IPS DF 6.9 (cell line): ENCODE measurements around the gene RAD51B.

Experiments
- DNase-seq: peaks from one replicate; pipeline ENCODE4 v3.0.0-alpha.2; 2013; ENCODE audit warnings: low read depth, low spot score
- H3K27ac ChIP-seq: one replicate; pipeline ENCODE4 v1.5.1; 2013; ENCODE audit warnings: low read length, control low read depth
- H3K27me3 ChIP-seq: 2 replicates; pipeline ENCODE4 v1.6.1; 2013; ENCODE audit warnings: mild to moderate bottlenecking, low read length; ENCODE audit not compliant: control insufficient read depth, insufficient read depth
- H3K36me3 ChIP-seq: 2 replicates; pipeline ENCODE4 v1.6.1; 2013; ENCODE audit warnings: low read length; ENCODE audit not compliant: control insufficient read depth, insufficient read depth
- H3K4me1 ChIP-seq: 2 replicates; pipeline ENCODE4 v1.6.1; 2013; ENCODE audit warnings: low read length; ENCODE audit not compliant: control insufficient read depth, insufficient read depth
- H3K4me3 ChIP-seq: 2 replicates; pipeline ENCODE4 v1.5.1; 2013; ENCODE audit warnings: mild to moderate bottlenecking, low read length
- H3K9me3 ChIP-seq: 2 replicates; pipeline ENCODE4 v1.6.1; 2013; ENCODE audit warnings: low read length, inconsistent platforms; ENCODE audit not compliant: control insufficient read depth, insufficient read depth
- WGBS: extraction: QIAGEN DNeasy Blood & Tissue Kit; methylation state at CpG from one replicate; pipeline ENCODE4 v1.1.7; 2013; ENCODE audit warnings: mixed read lengths, missing lambda C conversion rate; ENCODE audit not compliant: insufficient read length, insufficient coverage; 5-methylcytosine and 5-hydroxymethylcytosine counted together

Gene RAD51B

GRCh38 chr14:68208626-68209317, 389.2 kb downstream of the RAD51B start:
- no peaks in the 10 kb centered on the region for H3K27me3 ChIP-seq
- H3K9me3 ChIP-seq: no peaks in the 10 kb centered on the region
- no peak overlapping the region for H3K27ac ChIP-seq
- no CpG with 5 or more reads among the region's 1 CpG for WGBS
- no peak overlapping the region for H3K4me3 ChIP-seq
- H3K36me3 ChIP-seq: no peaks in the 10 kb centered on the region
- DNase-seq: no peak
- peaks cover 1% of the 10 kb centered on the region; the same call in 1 of the 2 replicates for H3K4me1 ChIP-seq

DNA sequence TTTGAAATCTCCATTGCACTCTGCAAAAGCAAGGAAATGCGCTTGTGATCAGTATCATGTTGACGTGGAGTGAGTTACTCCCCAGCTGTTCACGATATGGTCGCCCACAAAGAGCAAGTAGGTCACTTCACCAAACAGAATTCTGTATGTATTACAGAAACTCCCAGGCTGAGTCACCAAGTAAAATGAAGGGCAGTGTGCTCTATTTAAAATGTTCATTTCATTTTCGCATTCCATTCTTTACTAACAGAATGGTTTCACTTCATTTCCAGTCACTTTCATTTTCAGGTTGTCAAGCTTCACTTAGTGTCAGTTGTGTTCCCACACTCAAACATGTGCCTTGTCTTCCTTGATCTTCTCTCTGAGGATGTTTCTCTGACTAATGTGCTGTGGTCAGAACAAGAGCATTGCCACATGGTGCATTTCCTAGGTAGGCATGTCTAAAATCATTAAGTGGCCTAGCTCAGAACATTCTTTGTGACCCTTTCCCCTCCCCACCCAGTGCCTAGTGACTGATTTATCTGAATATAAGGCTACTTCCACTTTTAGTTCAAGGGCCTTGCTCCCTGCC, 391.2 kb downstream of the RAD51B start:
- Histone ChIP-seq H3K4me3 (no peak overlapping the region), H3K4me1 (peaks cover 1% of the 10 kb centered on the region; the same call in 1 of the 2 replicates), H3K36me3 (no peaks in the 10 kb centered on the region), H3K27ac (no peak overlapping the region), H3K9me3 (no peaks in the 10 kb centered on the region), H3K27me3 (no peaks in the 10 kb centered on the region)
- no CpG with 5 or more reads among the region's 5 CpGs for WGBS
- no peak for DNase-seq

- no peaks in the 10 kb centered on the region for H3K36me3 ChIP-seq
- H3K4me3 ChIP-seq: no peak overlapping the region
- H3K4me1 ChIP-seq: peaks cover 1% of the 10 kb centered on the region; the same call in 1 of the 2 replicates
- no peak for DNase-seq
- no peak overlapping the region for H3K27ac ChIP-seq
- no CpG with 5 or more reads among the region's 2 CpGs for WGBS
- no peaks in the 10 kb centered on the region for H3K27me3 ChIP-seq
- no peaks in the 10 kb centered on the region for H3K9me3 ChIP-seq
These were observed 391.8 kb downstream of the RAD51B start for GRCh38 chr14:68211421-68211820.

- no peaks in the 10 kb centered on the region for H3K27me3 ChIP-seq
- DNase-seq: no peak
- no peak overlapping the region for H3K27ac ChIP-seq
- H3K9me3 ChIP-seq: no peaks in the 10 kb centered on the region
- H3K4me3 ChIP-seq: no peak overlapping the region
- peaks cover 1% of the 10 kb centered on the region; the same call in 1 of the 2 replicates for H3K4me1 ChIP-seq
- no CpG with 5 or more reads among the region's 2 CpGs for WGBS
- no peaks in the 10 kb centered on the region for H3K36me3 ChIP-seq
These were observed 392.3 kb downstream of the RAD51B start for GRCh38 chr14:68211886-68212285.

GRCh38 chr14:68212361-68212760, 392.8 kb downstream of the RAD51B start:
- H3K4me3 ChIP-seq: no peak overlapping the region

GRCh38 chr14:68214431-68214830, 394.9 kb downstream of the RAD51B start:
- Histone ChIP-seq H3K4me1 (peaks cover 1% of the 10 kb centered on the region; the same call in 1 of the 2 replicates), H3K9me3 (no peaks in the 10 kb centered on the region), H3K27me3 (no peaks in the 10 kb centered on the region), H3K4me3 (no peak overlapping the region), H3K27ac (no peak overlapping the region), H3K36me3 (no peaks in the 10 kb centered on the region)
- WGBS: no CpG with 5 or more reads among the region's 4 CpGs
- DNase-seq: no peak

More at GRCh38 chr14:68212361-68212760, 392.8 kb downstream of the RAD51B start:
- Histone ChIP-seq H3K36me3 (no peaks in the 10 kb centered on the region), H3K27me3 (no peaks in the 10 kb centered on the region), H3K4me1 (peaks cover 1% of the 10 kb centered on the region; the same call in 1 of the 2 replicates), H3K27ac (no peak overlapping the region), H3K9me3 (no peaks in the 10 kb centered on the region)
- no peak for DNase-seq

DNA sequence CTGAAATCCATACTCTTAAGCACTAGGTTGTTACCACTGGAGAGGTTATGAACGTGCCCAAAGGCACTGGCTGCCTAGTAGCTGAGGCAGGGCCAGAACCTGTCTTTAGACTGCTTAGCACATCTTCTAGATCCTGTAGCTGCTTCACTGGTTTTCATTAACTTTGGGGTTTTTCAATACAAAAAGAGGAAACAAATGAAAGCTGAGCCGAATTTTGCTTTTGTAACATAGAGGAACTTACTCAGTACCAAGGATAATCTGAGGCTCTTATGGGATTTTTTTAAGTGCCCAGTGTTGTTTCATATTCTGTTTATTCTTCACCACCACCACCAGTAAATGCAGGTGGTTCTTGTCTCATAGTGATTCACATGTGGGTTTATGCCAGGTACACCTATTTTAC, 396.1 kb downstream of the RAD51B start:
- Histone ChIP-seq H3K36me3 (no peaks in the 10 kb centered on the region), H3K4me3 (no peak overlapping the region), H3K4me1 (peaks cover 1% of the 10 kb centered on the region; the same call in 1 of the 2 replicates), H3K27ac (no peak overlapping the region), H3K9me3 (no peaks in the 10 kb centered on the region), H3K27me3 (no peaks in the 10 kb centered on the region)
- WGBS: no CpG with 5 or more reads among the region's 2 CpGs
- no peak for DNase-seq

GRCh38 chr14:68216079-68216478, 396.5 kb downstream of the RAD51B start:
- Histone ChIP-seq H3K27me3 (no peaks in the 10 kb centered on the region), H3K9me3 (no peaks in the 10 kb centered on the region), H3K4me1 (no peaks in the 10 kb centered on the region), H3K27ac (no peak overlapping the region), H3K36me3 (no peaks in the 10 kb centered on the region), H3K4me3 (no peak overlapping the region)
- no CpG with 5 or more reads among the region's 3 CpGs for WGBS
- DNase-seq: no peak

DNA sequence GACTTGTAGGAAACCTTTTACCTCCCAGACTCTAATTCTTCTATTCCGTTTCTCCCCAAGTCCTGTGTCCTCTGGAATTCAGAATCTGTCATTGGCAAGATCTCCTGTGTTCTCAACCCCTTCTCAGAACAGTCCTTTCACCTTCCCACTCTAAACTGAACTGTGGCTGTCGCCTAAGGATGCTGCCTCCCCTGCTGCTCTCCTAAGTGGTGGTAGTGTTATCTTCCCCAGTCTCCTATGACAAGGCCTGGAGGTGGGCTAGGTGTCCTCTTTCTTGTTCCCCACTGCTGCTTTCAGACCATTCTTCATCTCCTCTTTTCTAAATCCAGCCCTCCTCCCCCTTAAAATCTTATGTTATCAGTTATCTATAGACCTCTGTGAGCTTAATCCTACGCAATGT, 397.4 kb downstream of the RAD51B start:
- Histone ChIP-seq H3K27me3 (no peaks in the 10 kb centered on the region), H3K9me3 (no peaks in the 10 kb centered on the region), H3K4me3 (no peak overlapping the region), H3K36me3 (no peaks in the 10 kb centered on the region), H3K4me1 (no peaks in the 10 kb centered on the region), H3K27ac (no peak overlapping the region)
- WGBS: no CpG with 5 or more reads among the region's 3 CpGs
- DNase-seq: no peak

DNA sequence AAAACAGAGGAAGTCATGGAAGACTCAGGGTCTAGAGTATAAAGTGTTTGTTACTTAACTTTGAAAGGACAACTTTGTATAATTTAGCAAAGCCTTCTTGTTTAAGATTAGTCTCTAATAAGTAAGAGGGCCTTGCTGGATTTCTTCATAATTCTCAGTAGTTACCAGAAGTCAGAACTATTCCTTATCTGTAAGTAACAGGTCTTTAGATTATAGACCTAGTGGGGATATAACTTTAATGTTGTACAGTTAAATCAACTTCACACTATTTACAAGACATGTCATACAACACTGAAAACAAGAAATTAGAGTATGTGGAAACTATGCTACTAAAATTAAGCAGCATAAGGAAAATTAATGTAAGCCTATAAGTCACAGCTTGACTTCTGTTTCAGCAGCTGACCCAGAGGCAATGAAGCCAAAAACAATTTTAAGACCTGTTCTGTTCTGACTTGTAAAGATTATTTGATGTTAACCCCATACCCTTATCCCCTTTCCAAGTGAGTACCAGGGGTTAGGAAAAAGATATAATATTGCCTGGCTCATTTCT, 398.3 kb downstream of the RAD51B start:
- H3K9me3 ChIP-seq: no peaks in the 10 kb centered on the region
- no peak for DNase-seq

DNA sequence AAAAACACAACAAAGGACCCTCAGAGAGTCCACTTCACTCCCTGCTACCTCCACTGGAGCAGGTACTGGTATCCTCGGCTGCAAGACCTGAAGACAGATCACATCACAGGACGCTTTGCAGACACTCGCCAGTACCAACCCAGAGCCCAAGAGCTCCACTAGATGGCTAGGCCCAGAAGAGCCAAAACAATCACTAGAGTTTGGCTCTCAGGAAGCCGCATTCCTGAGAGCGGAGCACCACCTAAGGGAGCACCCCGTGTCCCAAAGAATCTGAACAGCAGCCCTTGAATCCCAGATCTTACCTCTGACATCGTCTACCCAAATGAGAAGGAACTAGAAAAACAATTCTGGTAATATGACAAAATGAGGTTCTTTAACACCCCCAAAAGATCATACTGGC, 399.8 kb downstream of the RAD51B start:
- no CpG with 5 or more reads among the region's 7 CpGs for WGBS
- H3K36me3 ChIP-seq: no peaks in the 10 kb centered on the region
- no peak overlapping the region for H3K27ac ChIP-seq
- no peaks in the 10 kb centered on the region for H3K27me3 ChIP-seq
- no peaks in the 10 kb centered on the region for H3K9me3 ChIP-seq
- H3K4me3 ChIP-seq: no peak overlapping the region
- DNase-seq: no peak
- no peaks in the 10 kb centered on the region for H3K4me1 ChIP-seq

More for the DNA sequence above, 398.3 kb downstream of the RAD51B start:
- no peak overlapping the region for H3K4me3 ChIP-seq
- H3K27me3 ChIP-seq: no peaks in the 10 kb centered on the region
- no peaks in the 10 kb centered on the region for H3K4me1 ChIP-seq
- no peaks in the 10 kb centered on the region for H3K36me3 ChIP-seq
- H3K27ac ChIP-seq: no peak overlapping the region
